Retinal pigment epithelial cell (primary cell): ENCODE measurements around the gene CDH24.
"Not testable (repeated sequence)": the region's sequence is repeated elsewhere in the genome, so short reads cannot be mapped to it uniquely, and the experiment has no call there.

Source experiments
- DNase-seq: peaks from one replicate; pipeline ENCODE4 v3.0.0-alpha.2; 2010; ENCODE audit warnings: low read depth
- H3K4me3 ChIP-seq: 2 replicates; pipeline ENCODE4 v1.5.1; 2011; ENCODE audit warnings: mild to moderate bottlenecking, low read length, control low read depth, moderate library complexity
- CTCF ChIP-seq: conservative IDR thresholded peaks from 2 replicates; pipeline ENCODE4 v1.5.1; 2011; ENCODE audit warnings: low read depth, low read length, control low read depth, inconsistent platforms

The CDH24 gene

GRCh38 chr14:23021434-23021833 is 35.9 kb downstream of the CDH24 start:
- TF ChIP-seq CTCF = no peak
- DNase-seq = no peak
- H3K4me3 ChIP-seq = no peak overlapping the region

DNA sequence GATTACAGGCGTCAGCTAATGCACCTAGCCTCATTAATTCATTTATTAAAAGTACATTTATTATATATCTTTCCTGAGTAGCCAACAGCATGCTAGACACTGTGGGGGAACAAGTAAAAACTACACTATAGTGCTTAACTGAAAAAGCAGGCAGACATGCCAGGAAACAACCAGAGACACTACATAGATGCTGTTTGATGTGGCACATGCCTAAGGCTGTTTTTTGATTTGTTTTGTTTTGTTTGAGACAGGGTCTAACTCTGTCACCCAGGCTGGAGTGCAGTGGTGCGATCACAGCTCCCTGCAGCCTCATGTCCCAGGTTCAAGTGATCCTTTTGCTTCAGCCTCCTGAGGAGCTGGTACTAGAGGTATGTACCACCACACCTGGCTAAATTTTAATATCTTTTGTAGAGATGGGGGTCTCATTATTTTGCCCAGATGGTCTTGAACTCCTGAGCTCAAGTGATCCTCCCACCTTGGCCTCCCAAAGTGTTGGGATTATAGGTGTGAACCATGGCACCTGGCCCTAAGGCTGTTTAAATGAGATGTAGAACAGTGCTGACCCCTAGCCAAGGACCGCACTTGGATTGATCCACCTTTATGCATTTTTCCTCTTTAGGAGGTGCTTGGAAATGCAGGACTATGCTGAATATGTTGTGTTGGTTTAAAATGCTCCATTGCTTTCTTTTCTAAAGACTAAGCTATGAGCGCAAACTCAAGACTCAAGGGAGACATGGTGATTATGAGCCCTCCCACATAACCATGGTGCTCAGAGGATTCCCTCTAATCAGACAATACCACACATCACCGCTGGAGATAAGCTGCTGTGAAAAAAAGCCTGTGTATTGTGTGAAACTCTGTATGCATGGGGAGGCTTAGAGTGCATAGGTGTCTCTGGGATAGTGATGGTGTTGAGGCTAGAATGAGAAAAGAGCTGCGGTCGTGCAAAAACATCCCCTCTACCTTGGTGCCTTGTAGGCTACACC is 36.9 kb downstream of the CDH24 start:
- H3K4me3 ChIP-seq = no peak overlapping the region
- no peak for DNase-seq
- TF ChIP-seq CTCF = no peak

GRCh38 chr14:23018107-23018506 is 39.2 kb downstream of the CDH24 start:
- DNase-seq = no peak
- TF ChIP-seq CTCF = no peak
- no peak overlapping the region for H3K4me3 ChIP-seq

DNA sequence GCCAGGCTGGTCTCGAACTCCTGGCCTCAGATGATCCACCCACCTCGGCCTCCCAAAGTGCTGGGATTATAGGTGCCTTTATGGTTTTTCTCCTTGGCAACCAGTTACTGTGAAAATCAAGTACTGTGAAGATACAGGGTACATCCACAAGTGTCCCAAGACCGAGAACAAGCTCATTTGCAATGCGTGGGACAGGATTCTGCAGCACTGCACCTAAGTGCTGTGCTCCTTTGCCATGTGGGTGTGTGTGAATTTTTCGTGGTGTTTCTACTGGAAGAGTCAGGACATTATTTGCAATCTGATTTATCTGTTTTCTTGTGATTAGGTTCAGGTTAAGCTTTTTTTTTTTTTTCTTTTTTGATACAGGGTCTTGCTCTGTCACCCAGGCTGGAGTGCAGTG is 40.2 kb downstream of the CDH24 start:
- no peak for DNase-seq
- no peak for TF ChIP-seq CTCF
- H3K4me3 ChIP-seq = no peak overlapping the region

GRCh38 chr14:23015618-23016017 is 41.7 kb downstream of the CDH24 start:
- TF ChIP-seq CTCF = no peak
- H3K4me3 ChIP-seq = no peak overlapping the region
- no peak for DNase-seq

GRCh38 chr14:23013749-23014054 is 43.6 kb downstream of the CDH24 start:
- not testable (repeated sequence) for DNase-seq, H3K4me3 ChIP-seq

DNA sequence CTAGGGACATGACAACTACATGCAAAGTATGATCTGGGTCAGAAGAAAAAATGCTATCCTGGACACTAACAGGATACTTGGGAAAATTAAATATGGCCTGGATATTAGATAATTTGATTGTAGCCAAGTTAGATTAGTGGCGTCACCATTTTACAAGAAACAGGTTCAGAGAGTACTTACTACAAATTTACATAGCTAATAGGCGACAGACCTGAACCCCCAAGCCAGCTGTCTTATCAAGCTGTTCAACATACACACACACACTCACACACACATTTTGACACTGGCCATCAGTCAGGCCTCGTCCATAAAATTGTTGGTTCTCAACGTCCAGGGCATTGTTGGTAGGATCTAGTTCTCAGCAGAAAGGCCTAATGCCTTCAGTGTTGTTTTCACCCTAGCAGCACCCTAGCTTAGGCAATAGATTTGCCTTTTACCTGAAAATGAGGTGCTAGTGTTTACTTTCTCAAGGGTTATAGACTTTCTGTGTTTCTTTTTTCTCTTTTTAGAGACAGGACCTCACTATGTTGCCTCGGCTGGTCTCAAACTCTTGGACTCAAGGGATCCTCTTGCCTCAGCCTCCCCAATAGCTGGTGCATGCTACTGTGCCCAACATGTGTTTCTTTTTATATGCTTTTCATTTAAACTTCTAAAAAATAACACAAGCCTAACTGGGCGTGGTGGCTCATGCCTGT is 44.1 kb downstream of the CDH24 start:
- no peak overlapping the region for H3K4me3 ChIP-seq
- DNase-seq = no peak
- no peak for TF ChIP-seq CTCF
